ENCODE results near the gene CD163L1.

DNA sequence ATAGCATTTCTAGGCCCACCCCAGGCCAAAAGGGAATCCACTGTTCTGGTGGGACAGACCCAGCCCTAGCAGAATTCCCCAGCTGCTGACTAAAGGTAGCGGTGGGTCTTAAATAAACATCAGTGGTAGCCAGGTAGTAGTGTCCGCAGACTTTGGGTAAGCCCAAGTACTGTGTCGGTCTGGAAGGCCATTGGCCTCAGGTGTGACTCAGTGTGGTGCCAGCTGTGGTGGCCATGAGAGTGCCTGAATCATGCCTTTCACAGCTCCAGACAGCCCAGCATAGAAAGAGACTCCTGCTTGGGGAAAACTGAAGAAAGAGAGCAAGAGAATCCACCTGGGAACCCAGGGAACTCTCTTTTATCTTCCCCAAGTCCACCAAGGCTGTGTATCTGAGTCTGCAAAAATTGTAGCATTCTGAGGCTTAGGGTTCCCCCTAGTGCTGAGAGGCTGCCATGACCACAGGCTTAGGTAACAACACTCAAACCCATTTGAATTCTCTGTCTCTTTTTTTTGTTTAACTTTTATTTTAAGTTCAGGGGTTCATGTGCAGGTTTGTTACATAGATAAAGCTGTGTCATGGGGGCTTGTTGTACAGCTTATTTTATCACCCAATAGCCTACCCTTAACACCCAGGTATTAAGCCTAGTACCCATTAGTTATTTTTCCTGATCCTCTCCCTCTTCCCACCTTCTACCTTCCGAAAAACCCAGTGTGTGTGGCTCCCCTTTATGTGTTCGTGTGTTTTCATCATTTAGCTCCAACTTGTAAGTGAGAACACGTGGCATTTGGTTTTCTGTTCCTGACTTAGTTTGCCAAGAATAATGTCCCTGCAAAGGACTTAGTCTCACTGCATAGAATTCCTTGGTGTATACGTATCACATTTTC lies 16.7 kb upstream of the CD163L1 start:
- TF ChIP-seq ZFX (IDR thresholded peaks at IDR 0.05; ENCODE audit: borderline replicate concordance): no peak
- TF ChIP-seq, protein P1, sequence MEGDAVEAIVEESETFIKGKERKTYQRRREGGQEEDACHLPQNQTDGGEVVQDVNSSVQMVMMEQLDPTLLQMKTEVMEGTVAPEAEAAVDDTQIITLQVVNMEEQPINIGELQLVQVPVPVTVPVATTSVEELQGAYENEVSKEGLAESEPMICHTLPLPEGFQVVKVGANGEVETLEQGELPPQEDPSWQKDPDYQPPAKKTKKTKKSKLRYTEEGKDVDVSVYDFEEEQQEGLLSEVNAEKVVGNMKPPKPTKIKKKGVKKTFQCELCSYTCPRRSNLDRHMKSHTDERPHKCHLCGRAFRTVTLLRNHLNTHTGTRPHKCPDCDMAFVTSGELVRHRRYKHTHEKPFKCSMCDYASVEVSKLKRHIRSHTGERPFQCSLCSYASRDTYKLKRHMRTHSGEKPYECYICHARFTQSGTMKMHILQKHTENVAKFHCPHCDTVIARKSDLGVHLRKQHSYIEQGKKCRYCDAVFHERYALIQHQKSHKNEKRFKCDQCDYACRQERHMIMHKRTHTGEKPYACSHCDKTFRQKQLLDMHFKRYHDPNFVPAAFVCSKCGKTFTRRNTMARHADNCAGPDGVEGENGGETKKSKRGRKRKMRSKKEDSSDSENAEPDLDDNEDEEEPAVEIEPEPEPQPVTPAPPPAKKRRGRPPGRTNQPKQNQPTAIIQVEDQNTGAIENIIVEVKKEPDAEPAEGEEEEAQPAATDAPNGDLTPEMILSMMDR (IDR thresholded peaks at IDR 0.05): peak; percentile 77

All from 22Rv1 (cell line).